ENCODE results near the gene GRK5.
"Not testable (repeated sequence)": the region's sequence is repeated elsewhere in the genome, so short reads cannot be mapped to it uniquely, and the experiment has no call there.

The GRK5 gene

DNA sequence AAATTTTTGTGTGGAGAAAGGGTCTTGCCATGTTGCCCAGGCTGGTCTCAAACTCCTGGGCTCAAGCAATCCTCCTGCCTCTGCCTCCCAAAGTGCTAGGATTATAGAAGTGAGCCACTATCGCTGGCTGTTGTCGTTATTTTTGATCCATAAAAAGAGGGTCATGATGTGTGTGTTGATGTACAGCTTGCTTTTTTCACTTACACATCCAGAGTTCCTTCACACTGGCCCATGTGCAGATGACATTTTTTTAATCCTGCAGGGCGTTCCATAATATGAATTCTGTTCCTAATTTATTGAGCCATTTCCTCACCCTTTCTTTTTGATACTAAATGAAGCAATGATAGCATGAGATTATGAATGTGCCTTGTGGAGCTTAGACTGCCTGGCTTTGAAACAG is 40.8 kb downstream of the GRK5 start:
- in situ Hi-C loops (cut with MboI; ENCODE audit: low sequenced_read_pairs), result no loop called here

DNA sequence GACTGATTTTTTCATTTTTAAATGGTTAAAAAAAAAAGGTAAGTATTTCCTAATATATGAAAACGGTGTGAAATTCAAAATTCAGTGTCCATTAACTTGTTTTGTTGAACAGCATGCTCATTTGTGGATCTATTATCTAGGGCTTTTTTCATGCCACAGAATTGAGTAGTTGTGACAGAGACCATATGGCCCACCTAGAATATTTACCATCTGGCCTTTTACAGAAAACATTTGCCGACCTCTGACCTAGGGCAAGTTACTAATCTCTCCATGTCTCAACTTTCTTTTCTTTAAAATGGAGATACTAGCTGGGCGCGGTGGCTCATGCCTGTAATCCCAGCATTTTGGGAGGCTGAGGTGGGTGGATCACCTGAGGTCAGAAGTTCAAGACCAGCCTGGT is 41.3 kb downstream of the GRK5 start:
- in situ Hi-C loops (cut with MboI; ENCODE audit: low sequenced_read_pairs), result no loop called here

DNA sequence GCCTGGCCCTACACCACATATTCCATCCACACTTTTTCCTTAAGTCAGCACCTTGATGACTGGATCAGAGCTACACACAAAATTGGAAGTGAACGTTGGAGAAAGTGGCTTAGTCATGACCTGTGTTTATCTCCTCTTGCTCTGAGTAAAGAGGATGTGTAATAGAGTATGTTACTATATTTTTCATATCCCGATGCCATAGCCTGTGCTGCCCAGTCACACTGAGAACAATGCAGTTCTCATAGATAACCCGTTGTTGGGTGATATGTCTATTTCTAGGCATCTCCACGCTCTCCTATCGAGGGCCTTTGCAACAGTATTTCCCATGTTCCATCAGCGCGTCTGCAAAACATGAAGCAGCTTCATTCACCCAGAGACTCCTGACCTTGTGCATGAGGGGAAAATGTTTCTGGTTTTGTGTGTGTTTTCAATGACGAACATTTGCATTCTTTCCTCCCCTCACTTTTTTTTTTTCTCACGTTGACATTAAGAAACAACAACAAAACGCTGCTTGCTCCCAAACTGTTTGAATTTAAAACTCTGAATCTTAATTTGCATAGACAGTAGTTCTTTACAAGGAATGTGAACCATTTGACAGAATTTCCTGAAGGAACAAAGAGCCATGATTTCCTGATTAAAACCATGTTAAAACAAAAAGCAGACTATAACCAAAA is 43.4 kb downstream of the GRK5 start:
- in situ Hi-C loops (cut with MboI; ENCODE audit: low sequenced_read_pairs), result no loop called here

DNA sequence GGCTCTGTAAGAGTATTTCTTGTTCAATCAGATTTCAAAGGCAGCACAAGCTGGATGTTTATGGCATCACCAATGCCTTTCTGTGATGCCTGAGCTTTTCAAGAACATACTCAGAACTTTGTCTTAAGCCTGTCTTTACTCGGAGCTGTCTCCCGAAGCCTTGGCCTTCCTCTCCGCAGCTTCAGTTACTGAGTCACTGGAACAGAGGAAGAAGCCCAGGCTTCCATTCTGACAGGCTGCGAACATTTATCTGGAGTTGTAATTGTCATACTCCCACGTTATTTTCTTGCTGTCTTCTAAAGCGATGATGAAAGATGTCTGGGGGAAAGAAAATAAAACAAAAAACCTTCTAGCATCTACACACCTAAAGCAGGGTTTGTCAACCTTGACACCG is 43.9 kb downstream of the GRK5 start:
- in situ Hi-C loops (cut with MboI; ENCODE audit: low sequenced_read_pairs), result no loop called here

DNA sequence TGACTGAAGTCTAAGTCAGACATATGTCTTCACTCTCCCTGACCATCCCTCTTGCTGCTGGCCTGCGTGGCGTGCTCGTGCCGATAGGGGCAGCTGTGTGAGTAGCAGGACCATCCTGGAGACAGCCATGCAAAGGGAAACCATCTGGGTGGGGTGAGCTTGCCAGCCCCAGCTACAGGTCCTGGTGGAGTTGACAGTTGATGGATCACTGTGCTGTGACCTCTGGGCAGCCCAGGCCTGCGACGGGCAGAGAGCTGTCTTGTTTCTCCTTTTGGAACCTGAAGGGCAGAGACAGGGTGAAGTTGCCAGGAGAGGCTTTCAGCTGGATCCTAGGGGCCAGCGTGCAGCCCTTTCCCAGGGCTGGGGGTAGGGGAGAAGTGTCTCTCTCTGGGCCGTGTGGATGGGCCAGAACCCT is 44.7 kb downstream of the GRK5 start:
- in situ Hi-C loops (cut with MboI; ENCODE audit: low sequenced_read_pairs), result no loop called here

DNA sequence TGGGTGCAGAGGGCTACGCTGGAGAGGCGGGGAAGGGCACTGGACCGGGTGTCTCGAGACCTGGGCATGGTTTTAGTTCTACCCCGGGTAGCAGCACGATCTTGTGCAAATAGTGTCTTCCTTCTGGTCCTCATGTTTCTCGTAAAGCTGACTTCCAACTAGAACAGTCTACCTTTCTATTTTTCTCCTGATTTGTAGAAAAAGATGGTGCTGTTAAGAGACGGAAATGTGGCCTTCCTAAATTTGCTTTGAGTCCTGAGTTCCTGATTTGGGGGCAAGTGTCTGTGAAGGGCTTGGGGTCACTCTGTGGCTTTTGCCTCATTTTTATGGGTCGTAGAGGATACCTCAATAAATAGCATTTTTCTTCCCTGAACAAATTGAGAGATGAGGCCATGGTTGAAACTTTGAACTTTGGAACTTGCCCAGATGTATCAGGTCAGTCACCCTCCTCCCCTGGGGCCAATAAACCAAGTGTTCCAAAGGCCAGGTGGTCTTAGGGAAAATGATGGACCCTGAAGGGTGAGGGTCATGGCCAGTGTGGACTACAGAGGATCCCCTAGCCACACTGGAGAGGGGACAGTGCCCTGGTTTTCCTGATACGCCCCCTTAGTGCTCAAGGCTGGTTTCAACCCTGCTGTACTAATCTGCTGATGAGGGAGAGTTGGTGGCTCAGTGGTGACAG is 45.2 kb downstream of the GRK5 start:
- in situ Hi-C loops (cut with MboI; ENCODE audit: low sequenced_read_pairs), result no loop called here

DNA sequence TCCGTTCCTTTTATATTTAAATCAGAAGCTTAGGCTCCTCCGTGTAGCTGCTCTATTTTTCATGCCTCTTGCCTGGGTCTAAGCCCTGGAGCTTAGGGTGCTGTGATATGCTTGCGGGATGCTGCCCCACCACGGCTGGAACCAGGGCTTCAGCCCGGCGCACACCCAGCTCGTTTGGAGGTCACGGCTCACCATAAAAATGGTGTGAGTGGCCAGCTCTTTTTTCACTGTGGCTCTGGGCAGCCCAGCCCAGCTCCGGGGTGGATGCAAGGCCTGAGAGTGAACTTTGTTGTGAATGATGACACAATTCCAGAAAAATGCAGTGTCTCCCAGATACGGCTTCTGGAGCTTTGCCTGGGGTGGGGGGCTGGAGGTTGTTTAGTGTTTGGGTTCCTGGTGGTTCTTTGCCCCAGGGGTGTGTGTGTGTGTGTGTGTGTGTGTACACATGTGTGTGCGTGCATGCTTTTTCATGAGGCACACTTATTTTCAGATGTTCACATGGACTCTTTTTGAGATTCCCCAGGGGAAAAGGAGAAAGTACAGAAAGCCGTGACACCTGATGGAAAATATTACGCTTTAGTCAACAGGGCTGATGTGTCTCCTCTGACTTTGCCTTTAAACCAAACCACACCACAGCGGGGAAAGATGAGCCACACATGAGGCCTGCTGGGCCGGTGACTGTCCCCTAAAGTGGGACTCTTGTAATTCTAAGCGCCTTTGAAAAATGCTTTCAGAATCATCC is 46.2 kb downstream of the GRK5 start:
- in situ Hi-C loops (cut with MboI; ENCODE audit: low sequenced_read_pairs), result no loop called here

DNA sequence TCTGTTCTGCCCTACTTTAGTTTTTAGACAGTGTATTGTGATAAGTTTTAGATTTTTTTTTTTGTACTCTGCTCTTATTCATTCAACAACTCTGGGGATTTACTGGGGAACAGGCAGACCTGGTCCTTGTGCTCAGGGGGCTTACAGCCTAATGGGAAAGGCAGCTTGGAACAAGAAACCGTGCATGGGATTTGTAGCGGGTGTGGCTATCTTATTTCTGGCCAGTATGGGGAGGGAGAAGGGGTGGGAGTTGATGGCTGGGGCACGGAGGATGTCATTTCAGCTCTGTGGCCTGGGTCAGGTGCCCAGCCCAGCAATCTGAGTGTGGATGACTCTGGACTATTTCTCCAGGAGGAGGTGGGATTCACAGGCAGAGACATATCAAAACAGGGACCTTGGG is 47.0 kb downstream of the GRK5 start:
- in situ Hi-C loops (cut with MboI; ENCODE audit: low sequenced_read_pairs), result no loop called here

DNA sequence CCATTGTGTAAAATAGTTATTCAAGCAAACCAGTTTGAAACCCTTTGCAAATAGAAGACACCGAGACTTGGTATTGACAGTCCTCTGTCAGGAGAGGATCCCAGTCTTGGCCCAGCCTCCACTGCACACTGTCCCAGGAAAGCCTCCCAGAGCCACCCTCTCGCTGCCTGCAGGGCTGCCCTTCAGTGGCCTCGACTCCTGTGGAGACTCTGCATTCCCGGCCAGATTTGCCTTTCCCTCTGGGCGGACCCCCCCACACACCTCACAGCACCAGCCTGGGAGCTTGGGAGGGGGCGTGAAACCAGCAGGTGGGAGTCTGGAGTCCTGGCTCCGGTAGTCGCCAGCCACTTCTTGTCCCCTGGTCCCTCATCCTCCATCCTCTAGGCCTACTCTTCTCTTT is 48.7 kb downstream of the GRK5 start:
- in situ Hi-C loops (cut with MboI; ENCODE audit: low sequenced_read_pairs), result no loop called here

DNA sequence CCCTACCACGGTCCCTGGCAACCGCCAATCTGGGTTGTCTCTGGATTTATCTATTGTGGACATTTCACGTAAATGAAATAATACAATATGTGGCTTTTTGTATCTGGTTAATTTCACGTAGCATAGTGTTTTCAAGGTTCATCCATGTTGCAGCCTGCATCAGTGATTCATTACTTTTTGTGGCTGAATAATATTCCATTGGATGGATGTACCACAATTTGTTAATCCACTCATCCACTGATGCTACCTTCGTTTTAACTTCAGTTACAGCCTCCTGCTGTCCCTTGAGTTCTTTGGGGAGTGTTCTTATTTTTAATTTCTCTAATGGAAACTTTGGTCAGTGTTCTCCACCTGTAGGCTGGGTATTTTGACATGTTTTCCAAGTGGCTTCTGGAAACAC is 49.5 kb downstream of the GRK5 start:
- in situ Hi-C loops (cut with MboI; ENCODE audit: low sequenced_read_pairs), result no loop called here

DNA sequence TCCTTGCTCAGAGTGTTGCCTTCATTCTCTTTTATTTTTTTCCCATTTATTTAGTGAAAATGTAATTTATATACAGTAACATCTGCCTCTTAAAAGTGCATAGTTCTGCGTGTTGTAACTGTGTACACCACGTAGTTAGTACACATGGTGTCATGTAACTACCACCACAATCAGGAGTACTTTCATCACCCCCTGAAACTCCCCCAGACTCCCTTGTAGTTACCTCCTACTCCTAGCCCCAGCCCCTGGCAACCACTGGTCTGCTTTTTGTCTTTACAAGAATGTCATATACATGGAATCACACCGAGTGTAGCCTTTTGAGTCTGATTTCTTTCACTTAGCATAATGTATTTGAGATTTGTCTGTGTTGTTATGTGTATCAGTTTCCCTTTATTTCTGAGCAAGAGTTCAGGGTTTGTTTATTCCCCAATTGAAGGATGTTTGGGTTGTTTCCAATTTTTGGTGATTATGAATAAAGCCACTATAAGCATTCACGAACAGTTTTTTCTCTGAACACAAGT is 50.6 kb downstream of the GRK5 start:
- in situ Hi-C loops (cut with MboI; ENCODE audit: low sequenced_read_pairs), result no loop called here

DNA sequence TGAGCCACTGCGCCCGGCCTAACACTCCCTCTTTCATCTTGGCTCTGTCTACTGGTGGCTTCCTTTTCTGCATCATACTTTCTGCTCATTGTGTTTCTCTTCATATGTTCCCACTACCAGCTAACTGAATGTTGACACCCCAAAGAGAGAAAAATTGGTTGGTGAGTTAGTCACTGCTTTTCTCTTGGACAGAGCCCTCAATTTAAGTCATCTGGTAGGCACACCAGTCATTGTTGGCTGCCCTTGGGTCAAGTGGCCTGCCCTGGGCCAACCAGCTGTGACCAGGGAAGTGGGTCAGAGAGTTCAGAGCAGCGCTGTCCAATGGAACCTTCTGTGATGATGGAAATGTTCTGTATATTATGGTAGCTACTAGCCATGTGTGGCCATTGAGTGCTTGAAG is 52.0 kb downstream of the GRK5 start:
- in situ Hi-C loops (cut with MboI; ENCODE audit: low sequenced_read_pairs), result no loop called here

DNA sequence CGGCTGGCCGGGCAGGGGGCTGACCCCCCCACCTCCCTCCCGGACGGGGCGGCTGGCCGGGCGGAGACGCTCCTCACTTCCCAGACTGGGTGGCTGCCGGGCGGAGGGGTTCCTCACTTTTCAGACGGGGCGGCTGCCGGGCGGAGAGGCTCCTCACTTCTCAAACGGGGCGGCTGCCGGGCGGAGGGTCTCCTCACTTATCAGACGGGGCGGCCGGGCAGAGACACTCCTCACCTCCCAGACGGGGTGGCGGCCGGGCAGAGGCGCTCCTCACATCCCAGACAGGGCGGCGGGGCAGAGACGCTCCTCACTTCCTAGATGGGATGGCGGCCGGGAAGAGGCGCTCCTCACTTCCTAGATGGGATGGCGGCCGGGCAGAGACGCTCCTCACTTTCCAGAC is 53.6 kb downstream of the GRK5 start:
- in situ Hi-C loops (cut with MboI; ENCODE audit: low sequenced_read_pairs), result not testable (repeated sequence)

DNA sequence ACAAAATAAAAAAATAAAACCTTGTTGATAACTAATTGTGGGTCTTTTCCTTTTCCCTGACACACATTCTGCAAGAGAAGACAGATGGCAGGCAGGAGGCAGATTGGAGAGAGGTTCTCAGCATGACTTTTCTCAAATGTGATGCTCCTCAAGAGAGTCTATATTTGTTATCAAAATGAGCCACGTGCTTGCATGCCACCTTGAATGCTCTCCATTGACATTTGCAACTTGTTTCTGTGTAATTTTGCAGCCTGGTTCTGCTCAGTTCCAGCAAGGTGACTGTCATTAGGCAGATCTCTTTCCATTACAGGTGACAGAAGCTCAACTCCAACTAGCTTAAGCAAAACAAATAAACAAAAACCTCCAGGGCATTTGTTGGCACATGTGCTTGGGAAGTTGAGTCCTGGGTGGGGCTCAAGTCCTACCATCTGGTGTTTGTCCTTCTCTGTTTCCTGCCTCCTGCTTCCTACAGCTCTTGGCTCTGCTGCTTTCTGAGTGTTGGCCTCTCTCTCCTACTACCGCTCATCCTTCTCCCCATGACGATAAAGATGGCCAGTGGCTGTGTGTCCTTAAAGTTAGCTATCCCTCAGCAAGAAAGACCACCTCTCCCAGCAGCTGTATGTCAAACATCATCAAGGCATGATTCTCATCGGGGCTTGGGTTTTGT is 56.7 kb downstream of the GRK5 start:
- in situ Hi-C loops (cut with MboI; ENCODE audit: low sequenced_read_pairs), result no loop called here

DNA sequence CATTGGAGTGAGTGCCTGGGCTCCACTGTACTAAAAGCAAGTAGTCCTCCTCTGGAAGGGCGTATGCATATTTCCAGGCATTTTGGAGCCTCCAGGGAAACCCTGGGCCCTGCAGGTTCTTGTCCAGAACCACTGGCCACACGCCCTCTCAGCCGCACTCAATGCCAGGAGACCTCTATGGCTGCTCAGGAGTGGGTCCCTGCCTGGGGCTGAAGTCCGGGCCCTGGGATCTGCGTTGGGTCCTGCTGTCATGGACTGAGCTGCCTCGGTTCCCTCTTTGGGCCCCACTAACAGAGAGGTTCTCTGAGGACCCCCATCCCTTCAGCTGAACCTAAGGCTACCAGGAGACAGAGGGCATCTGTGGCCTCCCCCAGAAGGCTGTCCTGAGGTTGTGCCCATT is 58.3 kb downstream of the GRK5 start:
- in situ Hi-C loops (cut with MboI; ENCODE audit: low sequenced_read_pairs), result no loop called here

DNA sequence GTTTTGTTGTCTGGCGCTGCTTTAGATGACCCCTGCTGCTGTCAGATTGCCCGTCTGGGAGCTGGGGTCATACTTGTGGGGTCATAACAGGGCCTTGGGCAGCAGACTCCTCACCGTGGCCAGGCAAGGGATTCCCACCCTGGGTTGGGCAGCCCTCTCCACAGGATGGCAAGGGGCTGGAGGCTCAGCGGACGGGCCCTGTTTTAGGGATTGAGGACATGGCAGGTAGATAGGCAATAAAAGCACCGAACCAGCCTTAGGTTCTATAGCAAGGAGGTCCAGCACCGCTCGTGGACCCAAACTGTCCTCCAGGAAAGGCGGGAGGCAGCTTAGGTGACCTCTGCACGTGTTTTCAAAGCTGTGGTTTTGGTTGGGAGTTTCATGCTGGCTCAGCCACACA is 60.0 kb downstream of the GRK5 start:
- in situ Hi-C loops (cut with MboI; ENCODE audit: low sequenced_read_pairs), result no loop called here

DNA sequence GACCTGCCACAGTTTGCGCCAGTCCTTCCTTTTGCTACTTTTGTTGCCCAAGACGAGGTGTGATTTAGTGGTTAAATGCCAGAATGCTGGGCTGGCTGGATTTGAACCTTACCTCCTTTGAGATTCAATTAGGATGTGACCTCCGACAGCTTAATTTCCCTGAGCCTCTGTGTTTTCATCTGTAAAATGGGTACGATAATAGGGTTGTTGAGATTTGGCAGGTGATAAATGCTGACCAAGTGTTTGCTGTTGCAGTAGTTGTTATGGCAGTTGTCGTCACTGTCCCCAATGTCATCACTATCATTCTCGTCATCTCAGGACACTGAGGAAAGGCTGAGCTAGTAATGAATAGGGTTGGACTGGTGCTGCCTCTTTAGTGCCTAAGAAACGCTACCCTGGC is 61.1 kb downstream of the GRK5 start:
- in situ Hi-C loops (cut with MboI; ENCODE audit: low sequenced_read_pairs), result no loop called here

DNA sequence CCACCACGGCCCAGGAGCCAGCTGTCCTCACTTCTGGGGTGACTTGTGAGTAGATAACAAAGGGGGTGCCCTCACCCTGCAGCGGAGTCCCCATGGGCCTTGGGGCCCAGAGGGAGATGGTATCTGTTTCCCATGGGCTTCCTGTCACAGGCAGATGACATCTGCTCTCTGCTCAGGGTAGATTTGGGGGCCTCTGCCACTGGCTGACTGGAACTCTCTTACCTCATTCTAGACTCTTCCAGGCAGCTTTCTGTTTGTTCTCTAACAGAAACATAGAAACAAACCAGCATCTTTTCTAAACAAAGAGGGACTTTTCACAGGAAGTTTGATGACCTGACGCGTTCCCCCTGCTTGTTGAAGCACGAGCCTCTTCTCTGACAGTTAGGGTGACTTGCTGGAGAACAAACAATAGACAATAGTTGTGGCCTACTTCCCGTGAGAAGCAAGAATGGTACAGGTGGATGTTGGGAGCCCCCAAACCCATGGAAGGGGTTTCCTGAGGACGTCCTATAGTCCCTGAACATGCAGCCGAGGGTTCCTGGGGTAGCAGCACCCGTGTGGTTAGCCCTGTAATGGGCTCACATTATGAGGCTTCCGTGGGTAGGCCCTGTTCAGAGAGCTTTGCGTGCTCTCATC is 61.6 kb downstream of the GRK5 start:
- in situ Hi-C loops (cut with MboI; ENCODE audit: low sequenced_read_pairs), result no loop called here

DNA sequence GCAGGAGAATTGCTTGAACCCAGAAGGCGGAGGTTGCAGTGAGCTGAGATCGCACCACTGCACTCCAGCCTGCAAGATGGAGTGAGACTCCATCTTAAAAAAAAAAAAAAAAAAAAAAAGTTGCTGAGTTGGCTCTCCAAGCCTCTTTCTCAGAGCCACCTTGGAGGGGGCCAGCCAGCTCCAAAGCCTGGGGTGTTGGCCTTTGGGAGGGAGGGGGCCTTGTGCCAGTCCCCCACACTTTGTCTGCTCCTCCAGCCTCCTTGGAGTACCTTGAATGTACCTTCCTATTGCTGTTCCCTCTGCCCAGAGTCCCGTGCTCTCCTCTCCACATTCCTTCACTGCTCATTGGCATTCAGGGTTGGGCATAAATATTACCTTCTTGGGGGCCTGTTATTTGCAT is 62.4 kb downstream of the GRK5 start:
- in situ Hi-C loops (cut with MboI; ENCODE audit: low sequenced_read_pairs), result no loop called here

DNA sequence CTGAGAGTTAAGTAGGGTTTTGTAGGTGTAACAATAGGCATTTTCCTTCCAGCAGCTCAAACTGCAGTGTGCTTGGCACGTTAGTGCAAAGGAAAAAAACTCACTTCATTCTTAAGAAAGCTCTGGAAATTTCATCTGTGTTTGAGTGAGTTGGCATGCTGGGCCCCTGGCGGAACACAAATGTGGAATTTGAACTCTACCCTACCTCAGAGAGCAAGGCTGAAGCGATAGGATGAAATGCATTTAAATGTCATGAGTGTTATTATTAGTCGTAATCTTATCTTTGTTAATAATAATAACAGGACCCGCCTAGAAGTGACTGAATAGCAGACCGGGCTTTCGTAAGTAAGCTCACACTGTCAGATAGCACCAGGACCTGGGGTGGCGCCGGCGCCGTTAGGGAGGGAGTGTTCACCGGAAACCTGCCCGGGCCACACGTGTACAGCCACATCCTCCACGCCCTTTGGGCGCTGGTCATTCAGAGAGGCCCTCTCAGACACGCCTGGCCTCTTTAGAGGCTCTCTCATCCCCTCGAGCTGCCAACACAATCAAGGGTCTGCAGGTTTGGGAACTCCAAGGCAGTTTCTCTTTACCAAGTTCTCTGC is 63.5 kb downstream of the GRK5 start:
- in situ Hi-C loops (cut with MboI; ENCODE audit: low sequenced_read_pairs), result no loop called here

DNA sequence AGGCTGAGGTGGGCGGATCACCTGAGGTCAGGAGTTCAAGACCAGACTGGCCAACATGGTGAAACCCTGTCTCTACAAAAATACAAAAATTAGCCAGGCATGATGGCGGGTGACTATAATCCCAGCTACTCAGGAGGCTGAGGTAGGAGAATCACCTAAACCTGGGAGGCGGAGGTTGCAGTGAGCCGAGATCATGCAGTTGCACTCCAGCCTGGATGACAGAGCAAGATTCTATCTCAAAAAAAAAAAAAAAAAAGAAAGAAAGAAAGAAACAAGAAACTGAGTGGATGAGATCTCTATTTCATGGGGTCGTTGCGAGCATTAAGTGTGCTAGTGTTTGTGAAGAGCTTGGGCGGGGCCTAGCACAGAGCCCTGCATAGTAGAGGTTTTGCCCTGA is 65.0 kb downstream of the GRK5 start:
- in situ Hi-C loops (cut with MboI; ENCODE audit: low sequenced_read_pairs), result not testable (repeated sequence)

Measured in HL-60/S4 (cell line).